ENCODE data around the gene SIK2.

GRCh38 chr11:111555255-111555654, 47.0 kb upstream of the SIK2 start:
- TF ChIP-seq FOSL1 (tag; conservative IDR thresholded peaks at IDR 0.05) (no peak), E2F6 (IDR thresholded peaks at IDR 0.05; ENCODE audit: borderline replicate concordance in 1 of 2, extremely low read depth in 1 of 2, insufficient read depth in 1 of 2, insufficient read length in 1 of 2, low read depth in 1 of 2, low read length in 1 of 2, poor library complexity in 1 of 2, severe bottlenecking in 1 of 2) (no peak), NFYB (IDR thresholded peaks at IDR 0.05; ENCODE audit: extremely low read depth, insufficient read length) (no peak), CHCHD3 (CRISPR knock-in tag; IDR thresholded peaks at IDR 0.05) (no peak)
- TF ChIP-seq, protein P1, sequence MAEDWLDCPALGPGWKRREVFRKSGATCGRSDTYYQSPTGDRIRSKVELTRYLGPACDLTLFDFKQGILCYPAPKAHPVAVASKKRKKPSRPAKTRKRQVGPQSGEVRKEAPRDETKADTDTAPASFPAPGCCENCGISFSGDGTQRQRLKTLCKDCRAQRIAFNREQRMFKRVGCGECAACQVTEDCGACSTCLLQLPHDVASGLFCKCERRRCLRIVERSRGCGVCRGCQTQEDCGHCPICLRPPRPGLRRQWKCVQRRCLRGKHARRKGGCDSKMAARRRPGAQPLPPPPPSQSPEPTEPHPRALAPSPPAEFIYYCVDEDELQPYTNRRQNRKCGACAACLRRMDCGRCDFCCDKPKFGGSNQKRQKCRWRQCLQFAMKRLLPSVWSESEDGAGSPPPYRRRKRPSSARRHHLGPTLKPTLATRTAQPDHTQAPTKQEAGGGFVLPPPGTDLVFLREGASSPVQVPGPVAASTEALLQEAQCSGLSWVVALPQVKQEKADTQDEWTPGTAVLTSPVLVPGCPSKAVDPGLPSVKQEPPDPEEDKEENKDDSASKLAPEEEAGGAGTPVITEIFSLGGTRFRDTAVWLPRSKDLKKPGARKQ (CRISPR knock-in tag; IDR thresholded peaks at IDR 0.05) = no peak
- TF ChIP-seq, protein P2, sequence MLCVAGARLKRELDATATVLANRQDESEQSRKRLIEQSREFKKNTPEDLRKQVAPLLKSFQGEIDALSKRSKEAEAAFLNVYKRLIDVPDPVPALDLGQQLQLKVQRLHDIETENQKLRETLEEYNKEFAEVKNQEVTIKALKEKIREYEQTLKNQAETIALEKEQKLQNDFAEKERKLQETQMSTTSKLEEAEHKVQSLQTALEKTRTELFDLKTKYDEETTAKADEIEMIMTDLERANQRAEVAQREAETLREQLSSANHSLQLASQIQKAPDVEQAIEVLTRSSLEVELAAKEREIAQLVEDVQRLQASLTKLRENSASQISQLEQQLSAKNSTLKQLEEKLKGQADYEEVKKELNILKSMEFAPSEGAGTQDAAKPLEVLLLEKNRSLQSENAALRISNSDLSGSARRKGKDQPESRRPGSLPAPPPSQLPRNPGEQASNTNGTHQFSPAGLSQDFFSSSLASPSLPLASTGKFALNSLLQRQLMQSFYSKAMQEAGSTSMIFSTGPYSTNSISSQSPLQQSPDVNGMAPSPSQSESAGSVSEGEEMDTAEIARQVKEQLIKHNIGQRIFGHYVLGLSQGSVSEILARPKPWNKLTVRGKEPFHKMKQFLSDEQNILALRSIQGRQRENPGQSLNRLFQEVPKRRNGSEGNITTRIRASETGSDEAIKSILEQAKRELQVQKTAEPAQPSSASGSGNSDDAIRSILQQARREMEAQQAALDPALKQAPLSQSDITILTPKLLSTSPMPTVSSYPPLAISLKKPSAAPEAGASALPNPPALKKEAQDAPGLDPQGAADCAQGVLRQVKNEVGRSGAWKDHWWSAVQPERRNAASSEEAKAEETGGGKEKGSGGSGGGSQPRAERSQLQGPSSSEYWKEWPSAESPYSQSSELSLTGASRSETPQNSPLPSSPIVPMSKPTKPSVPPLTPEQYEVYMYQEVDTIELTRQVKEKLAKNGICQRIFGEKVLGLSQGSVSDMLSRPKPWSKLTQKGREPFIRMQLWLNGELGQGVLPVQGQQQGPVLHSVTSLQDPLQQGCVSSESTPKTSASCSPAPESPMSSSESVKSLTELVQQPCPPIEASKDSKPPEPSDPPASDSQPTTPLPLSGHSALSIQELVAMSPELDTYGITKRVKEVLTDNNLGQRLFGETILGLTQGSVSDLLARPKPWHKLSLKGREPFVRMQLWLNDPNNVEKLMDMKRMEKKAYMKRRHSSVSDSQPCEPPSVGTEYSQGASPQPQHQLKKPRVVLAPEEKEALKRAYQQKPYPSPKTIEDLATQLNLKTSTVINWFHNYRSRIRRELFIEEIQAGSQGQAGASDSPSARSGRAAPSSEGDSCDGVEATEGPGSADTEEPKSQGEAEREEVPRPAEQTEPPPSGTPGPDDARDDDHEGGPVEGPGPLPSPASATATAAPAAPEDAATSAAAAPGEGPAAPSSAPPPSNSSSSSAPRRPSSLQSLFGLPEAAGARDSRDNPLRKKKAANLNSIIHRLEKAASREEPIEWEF (CRISPR knock-in tag; IDR thresholded peaks at IDR 0.05) = no peak
